Osteoblast (primary cell): ENCODE measurements around the gene TM7SF3. TPM values are rescaled to one million over a fixed set of nuclear protein-coding genes. Genes with fewer than 3 reads are reported as not detected.

Source experiments
- DNase-seq: peaks from one replicate; pipeline ENCODE4 v3.0.0; 2011; ENCODE audit warnings: low spot score, mixed read lengths; ENCODE audit not compliant: insufficient read length; ENCODE audit errors: missing footprints
- H2AFZ ChIP-seq: 2 replicates; pipeline ENCODE4 v1.6.0; 2011; ENCODE audit warnings: mild to moderate bottlenecking, low read length
- H3K27ac ChIP-seq: 2 replicates; pipeline ENCODE4 v1.5.1; 2011; ENCODE audit warnings: mild to moderate bottlenecking, low read depth, low read length, moderate library complexity
- H3K27me3 ChIP-seq: 2 replicates; pipeline ENCODE4 v1.6.0; 2012; ENCODE audit warnings: mild to moderate bottlenecking, control low read depth, inconsistent platforms, low read length, moderate library complexity; ENCODE audit not compliant: insufficient read depth
- H3K36me3 ChIP-seq: 2 replicates; pipeline ENCODE4 v1.5.1; 2011; ENCODE audit warnings: mild to moderate bottlenecking, low read length, control low read depth, moderate library complexity; ENCODE audit not compliant: insufficient read depth
- H3K4me1 ChIP-seq: 2 replicates; pipeline ENCODE4 v1.5.1; 2011; ENCODE audit warnings: mild to moderate bottlenecking, low read length, control low read depth, moderate library complexity; ENCODE audit not compliant: insufficient read depth
- H3K4me2 ChIP-seq: 2 replicates; pipeline ENCODE4 v1.6.0; 2011; ENCODE audit warnings: mild to moderate bottlenecking, low read length; ENCODE audit not compliant: insufficient read depth
- H3K4me3 ChIP-seq: fragments of 200-600 bp; sonication (generic); 3 replicates; pipeline ENCODE4 v1.5.1; 2012; ENCODE audit warnings: mild to moderate bottlenecking, low read length, inconsistent platforms; ENCODE audit not compliant: insufficient read depth
- H3K79me2 ChIP-seq: 2 replicates; pipeline ENCODE4 v1.6.0; 2012; ENCODE audit warnings: mild to moderate bottlenecking, low read length, control low read depth, inconsistent platforms; ENCODE audit not compliant: insufficient read depth
- H3K9me3 ChIP-seq: 2 replicates; pipeline ENCODE4 v1.5.1; 2011; ENCODE audit warnings: low read depth, low read length, control low read depth
- H4K20me1 ChIP-seq: 2 replicates; pipeline ENCODE4 v1.6.0; 2012; ENCODE audit warnings: mild to moderate bottlenecking, low read length, control low read depth; ENCODE audit not compliant: insufficient read depth
- CTCF ChIP-seq: IDR thresholded peaks from 2 replicates; pipeline ENCODE4 v1.5.1; 2011; ENCODE audit warnings: mild to moderate bottlenecking, low read depth, low read length, moderate library complexity; ENCODE audit errors: extremely low read depth
- total RNA-seq: library from RNA; depleted of rRNA; stranded (reverse); fragments of >200 nt; gene quantifications from 2 replicates; pipeline ENCODE4 v1.2.3, GENCODE V29; 2012

Gene TM7SF3
- 68.0 and 87.2 TPM in 2 replicates for total RNA-seq

- peak; percentile 90 for TF ChIP-seq CTCF
- H3K36me3 ChIP-seq: no peaks in the 10 kb centered on the region
- peak within 1 kb of the TSS; percentile 97 for H3K4me2 ChIP-seq
- H3K27me3 ChIP-seq: no peaks in the 10 kb centered on the region
- peaks cover 23% of the 10 kb centered on the region for H3K4me1 ChIP-seq
- peak; percentile 98 for DNase-seq
- H3K4me3 ChIP-seq: peak within 1 kb of the TSS; percentile 80
- peak within 1 kb of the TSS; percentile 96 for H2AFZ ChIP-seq
- H3K79me2 ChIP-seq: peaks cover 37% of the 10 kb centered on the region
- H4K20me1 ChIP-seq: no peaks in the 10 kb centered on the region
- H3K9me3 ChIP-seq: no peaks in the 10 kb centered on the region
- peak within 1 kb of the TSS; percentile 98 for H3K27ac ChIP-seq
Measured at GRCh38 chr12:27014085-27014858, at the start of gene TM7SF3. Gene TM7SF3, minus strand, starts transcription at chr12:27014384. Its CDS starts 216 bp downstream, at chr12:27014168.

GRCh38 chr12:27063250-27063851, 49.2 kb upstream of the TM7SF3 start:
- H3K27me3 ChIP-seq: no peaks in the 10 kb centered on the region
- no peaks in the 10 kb centered on the region for H3K79me2 ChIP-seq
- no peak for DNase-seq
- no peak overlapping the region for H3K4me2 ChIP-seq
- H4K20me1 ChIP-seq: no peaks in the 10 kb centered on the region
- no peaks in the 10 kb centered on the region for H3K36me3 ChIP-seq
- H3K27ac ChIP-seq: no peak overlapping the region
- no peaks in the 10 kb centered on the region for H3K4me1 ChIP-seq
- no peak overlapping the region for H3K4me3 ChIP-seq
- H3K9me3 ChIP-seq: no peaks in the 10 kb centered on the region
- H2AFZ ChIP-seq: no peak overlapping the region
- no peak for TF ChIP-seq CTCF

- Histone ChIP-seq H2AFZ (no peak overlapping the region), H3K4me3 (no peak overlapping the region)
- no peak for TF ChIP-seq CTCF
Measured at GRCh38 chr12:27061317-27061716, 47.1 kb upstream of the TM7SF3 start.

GRCh38 chr12:27060740-27061139, 46.6 kb upstream of the TM7SF3 start:
- Histone ChIP-seq H3K79me2 (no peaks in the 10 kb centered on the region), H3K27me3 (no peaks in the 10 kb centered on the region), H3K9me3 (no peaks in the 10 kb centered on the region), H3K4me2 (no peak overlapping the region), H3K4me3 (no peak overlapping the region), H3K4me1 (no peaks in the 10 kb centered on the region), H2AFZ (no peak overlapping the region), H4K20me1 (no peaks in the 10 kb centered on the region), H3K27ac (no peak overlapping the region), H3K36me3 (no peaks in the 10 kb centered on the region)
- TF ChIP-seq CTCF: no peak
- DNase-seq: no peak

More at GRCh38 chr12:27061317-27061716, 47.1 kb upstream of the TM7SF3 start:
- DNase-seq: no peak
- no peak overlapping the region for H3K27ac ChIP-seq
- H3K36me3 ChIP-seq: no peaks in the 10 kb centered on the region
- H3K4me2 ChIP-seq: no peak overlapping the region
- H3K4me1 ChIP-seq: no peaks in the 10 kb centered on the region
- H3K9me3 ChIP-seq: no peaks in the 10 kb centered on the region
- no peaks in the 10 kb centered on the region for H3K79me2 ChIP-seq
- H4K20me1 ChIP-seq: no peaks in the 10 kb centered on the region
- no peaks in the 10 kb centered on the region for H3K27me3 ChIP-seq
